Endodermal cell (in vitro differentiated cells): ENCODE data around the gene ITGA5. TPM values are rescaled to one million over a fixed set of nuclear protein-coding genes. Genes with fewer than 3 reads are reported as not detected.
A peak's percentile ranks its signal among the peaks of the same experiment; 100 is the strongest.

Experiments
- DNase-seq: peaks from one replicate; pipeline ENCODE4 v3.0.0-alpha.2; 2017
- H3K27ac ChIP-seq: 2 replicates; pipeline ENCODE4 v1.5.1; 2013; ENCODE audit warnings: mild to moderate bottlenecking, low read depth, low read length, moderate library complexity
- H3K27me3 ChIP-seq: 2 replicates; pipeline ENCODE4 v1.6.1; 2013; ENCODE audit warnings: mild to moderate bottlenecking, low read length, moderate library complexity; ENCODE audit not compliant: insufficient read depth, control insufficient read depth, poor library complexity, severe bottlenecking
- H3K36me3 ChIP-seq: 2 replicates; pipeline ENCODE4 v1.7.0; 2013; ENCODE audit warnings: mild to moderate bottlenecking, low read length, moderate library complexity; ENCODE audit not compliant: control insufficient read depth, insufficient read depth
- H3K4me1 ChIP-seq: one replicate; pipeline ENCODE4 v1.7.0; 2013; ENCODE audit warnings: low read length; ENCODE audit not compliant: control insufficient read depth, insufficient read depth
- H3K4me3 ChIP-seq: 2 replicates; pipeline ENCODE4 v1.5.1; 2013; ENCODE audit warnings: mild to moderate bottlenecking, low read length, moderate library complexity
- H3K9ac ChIP-seq: 2 replicates; pipeline ENCODE4 v1.6.1; 2013; ENCODE audit warnings: mild to moderate bottlenecking, low read length, moderate library complexity; ENCODE audit not compliant: poor library complexity, severe bottlenecking; ENCODE audit errors: extremely low read depth
- H3K9me3 ChIP-seq: 2 replicates; pipeline ENCODE4 v1.6.1; 2013; ENCODE audit warnings: mild to moderate bottlenecking, low read length, moderate library complexity; ENCODE audit not compliant: control insufficient read depth
- H3K27ac Mint-ChIP-seq: 2 replicates; pipeline ENCODE4 v1.8.0; 2020; ENCODE audit warnings: mixed read lengths
- H3K27me3 Mint-ChIP-seq: 2 replicates; pipeline ENCODE4 v1.8.0; 2021; ENCODE audit warnings: mild to moderate bottlenecking, mixed read lengths; ENCODE audit not compliant: insufficient read depth
- H3K36me3 Mint-ChIP-seq: 2 replicates; pipeline ENCODE4 v1.8.0; 2020; ENCODE audit warnings: low read depth, mixed read lengths
- H3K4me1 Mint-ChIP-seq: 2 replicates; pipeline ENCODE4 v1.8.0; 2020; ENCODE audit warnings: mixed read lengths
- H3K4me3 Mint-ChIP-seq: 2 replicates; pipeline ENCODE4 v1.8.0; 2020; ENCODE audit warnings: mild to moderate bottlenecking, moderate library complexity, mixed read lengths
- H3K9me3 Mint-ChIP-seq: 2 replicates; pipeline ENCODE4 v1.8.0; 2020; ENCODE audit warnings: mild to moderate bottlenecking, mixed read lengths
- CTCF ChIP-seq: fragments of 200-600 bp; sonication (generic); conservative IDR thresholded peaks from 2 replicates; pipeline ENCODE4 v1.5.0; 2021; ENCODE audit warnings: antibody characterized with exemption, mild to moderate bottlenecking
- WGBS, 2 experiments: methylation state at CpG; one replicate each; pipeline versions ENCODE4 v1.1.5 to v1.1.7; 2013; ENCODE audit warnings: missing lambda C conversion rate in 2 of 2, mixed read lengths in 1 of 2; ENCODE audit not compliant: insufficient coverage in 1 of 2, insufficient read length in 1 of 2; 5-methylcytosine and 5-hydroxymethylcytosine counted together
- total RNA-seq, 2 donors: library from RNA; stranded (reverse); fragmentation: NEBNext Ultra II Directional in 1 of 2; extraction: Animal tissue kit (Norgen Biotek cat#: 25700) in 1 of 2; gene quantifications; 2 replicates in 1 of 2; 3 replicates in 1 of 2; pipeline ENCODE4 v1.2.1, GENCODE V29; 2021

The ITGA5 gene
- total RNA-seq, 2 donors from 2014 or later, result 189 to 243 TPM

GRCh38 chr12:54394281-54394719 is 24.8 kb downstream of the ITGA5 start:
- Histone ChIP-seq H3K9ac (no peak overlapping the region), H3K27me3 (no peaks in the 10 kb centered on the region), H3K9me3 (no peaks in the 10 kb centered on the region), H3K4me1 (peaks cover 5% of the 10 kb centered on the region), H3K27ac (peak overlapping the region; percentile 73), H3K36me3 (peaks cover 57% of the 10 kb centered on the region), H3K4me3 (no peak overlapping the region)
- peaks cover 21% of the 10 kb centered on the region for H3K4me1 Mint-ChIP-seq
- DNase-seq, result peak; percentile 93
- no peaks in the 10 kb centered on the region for H3K9me3 Mint-ChIP-seq
- H3K27me3 Mint-ChIP-seq, result peaks cover 18% of the 10 kb centered on the region
- WGBS, 2 experiments, result 38 to 39% methylated on average over 3 to 4 of the region's 4 CpGs
- H3K27ac Mint-ChIP-seq, result no peak overlapping the region
- TF ChIP-seq CTCF, result peak; percentile 86
- H3K36me3 Mint-ChIP-seq, result peaks cover 55% of the 10 kb centered on the region
- H3K4me3 Mint-ChIP-seq, result no peak overlapping the region

GRCh38 chr12:54393743-54394142 is 25.3 kb downstream of the ITGA5 start:
- no peaks in the 10 kb centered on the region for H3K27me3 ChIP-seq
- Mint-ChIP-seq H3K9me3 (no peaks in the 10 kb centered on the region), H3K36me3 (peaks cover 53% of the 10 kb centered on the region), H3K4me1 (peaks cover 25% of the 10 kb centered on the region), H3K4me3 (no peak overlapping the region), H3K27ac (no peak overlapping the region), H3K27me3 (peaks cover 18% of the 10 kb centered on the region)
- H3K36me3 ChIP-seq, result peaks cover 52% of the 10 kb centered on the region
- H3K4me1 ChIP-seq, result peaks cover 5% of the 10 kb centered on the region
- DNase-seq, result no peak
- H3K9me3 ChIP-seq, result no peaks in the 10 kb centered on the region
- no peak for TF ChIP-seq CTCF
- WGBS, 2 experiments, result 80 to 88% methylated on average over 3 of the region's 3 CpGs
- no peak overlapping the region for H3K9ac ChIP-seq
- peak overlapping the region; percentile 73 for H3K27ac ChIP-seq
- H3K4me3 ChIP-seq, result no peak overlapping the region

- DNase-seq, result no peak
- H3K9me3 ChIP-seq, result no peaks in the 10 kb centered on the region
- H3K9me3 Mint-ChIP-seq, result no peaks in the 10 kb centered on the region
- H3K4me3 Mint-ChIP-seq, result no peak overlapping the region
- TF ChIP-seq CTCF, result no peak
- H3K27ac ChIP-seq, result peak overlapping the region; percentile 75
- H3K36me3 Mint-ChIP-seq, result peaks cover 49% of the 10 kb centered on the region
- peaks cover 46% of the 10 kb centered on the region for H3K36me3 ChIP-seq
- peaks cover 30% of the 10 kb centered on the region for H3K4me1 Mint-ChIP-seq
- no peak overlapping the region for H3K4me3 ChIP-seq
- peaks cover 18% of the 10 kb centered on the region for H3K27me3 Mint-ChIP-seq
- WGBS, 2 experiments, result 94 to 100% methylated on average over 1 to 6 of the region's 6 CpGs
- H3K27me3 ChIP-seq, result no peaks in the 10 kb centered on the region
- no peak overlapping the region for H3K27ac Mint-ChIP-seq
- H3K4me1 ChIP-seq, result peaks cover 5% of the 10 kb centered on the region
- no peak overlapping the region for H3K9ac ChIP-seq
These were observed 25.9 kb downstream of the ITGA5 start for GRCh38 chr12:54393207-54393609.
